SK-N-SH treated with all-trans-retinoic acid at 6 μM for 48 hours (cell line): ENCODE results near the gene CBL.

Experiments used
- ARNTL ChIP-seq: fragments of 450-650 bp; formaldehyde crosslinking; IDR thresholded peaks from 2 replicates; pipeline ENCODE4 v1.5.0; 2020; ENCODE audit warnings: low read depth, mild to moderate bottlenecking, moderate library complexity, borderline replicate concordance
- TF ChIP-seq, protein P1 (sequence below): fragments of 250-450 bp; sonication (Bioruptor Pico); IDR thresholded peaks from 2 replicates; pipeline ENCODE4 v1.5.1; 2021; ENCODE audit warnings: mild to moderate bottlenecking, moderate library complexity

DNA sequence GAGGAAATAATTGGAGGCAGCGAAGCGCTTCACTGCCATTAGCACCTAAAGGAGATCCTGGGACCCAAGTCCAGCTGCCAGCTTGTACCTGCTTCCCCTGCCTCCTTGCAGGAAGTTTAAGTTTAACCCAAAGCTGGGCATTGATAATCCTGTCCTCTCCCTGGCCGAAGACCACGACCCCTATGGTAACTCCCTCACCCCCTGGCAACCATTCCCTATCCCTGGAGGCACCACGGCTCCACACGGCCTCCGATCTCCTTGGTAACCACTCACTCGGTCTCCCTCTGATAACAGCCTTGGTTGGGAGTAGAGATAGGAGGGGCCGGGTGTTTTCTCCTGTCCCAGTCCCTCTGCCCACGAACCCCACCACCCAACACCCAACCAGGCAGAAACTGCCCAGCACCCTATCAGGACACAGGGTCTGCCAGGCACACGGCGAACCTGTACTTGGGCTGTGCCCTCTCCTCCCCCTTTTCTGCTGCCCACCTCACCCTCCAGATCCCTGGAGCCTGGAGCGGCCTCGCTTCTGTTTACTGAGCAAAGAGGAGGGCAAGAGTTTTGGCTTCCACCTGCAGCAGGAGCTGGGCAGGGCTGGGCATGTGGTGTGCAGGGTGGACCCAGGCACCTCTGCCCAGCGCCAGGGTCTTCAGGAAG, 20.0 kb upstream of the CBL start:
- no peak for TF ChIP-seq ARNTL (CRISPR knock-in tag)
- TF ChIP-seq, protein P1, sequence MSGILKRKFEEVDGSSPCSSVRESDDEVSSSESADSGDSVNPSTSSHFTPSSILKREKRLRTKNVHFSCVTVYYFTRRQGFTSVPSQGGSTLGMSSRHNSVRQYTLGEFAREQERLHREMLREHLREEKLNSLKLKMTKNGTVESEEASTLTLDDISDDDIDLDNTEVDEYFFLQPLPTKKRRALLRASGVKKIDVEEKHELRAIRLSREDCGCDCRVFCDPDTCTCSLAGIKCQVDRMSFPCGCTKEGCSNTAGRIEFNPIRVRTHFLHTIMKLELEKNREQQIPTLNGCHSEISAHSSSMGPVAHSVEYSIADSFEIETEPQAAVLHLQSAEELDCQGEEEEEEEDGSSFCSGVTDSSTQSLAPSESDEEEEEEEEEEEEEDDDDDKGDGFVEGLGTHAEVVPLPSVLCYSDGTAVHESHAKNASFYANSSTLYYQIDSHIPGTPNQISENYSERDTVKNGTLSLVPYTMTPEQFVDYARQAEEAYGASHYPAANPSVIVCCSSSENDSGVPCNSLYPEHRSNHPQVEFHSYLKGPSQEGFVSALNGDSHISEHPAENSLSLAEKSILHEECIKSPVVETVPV, result no peak
